A673 (cell line): ENCODE data around the gene DEPDC1. TPM values are rescaled to one million over a fixed set of nuclear protein-coding genes. Genes with fewer than 3 reads are reported as not detected.

Source experiments
- Bru-seq: library from RNA; stranded (reverse); fragments of 400-500 nt; gene quantifications from one replicate; lab custom pipeline; 2021; lab: Mats Ljungman, UMichigan
- BruChase-seq, 2 experiments: library from RNA; stranded (reverse); fragments of 400-500 nt; gene quantifications; one replicate each; lab custom pipeline; 2021; lab: Mats Ljungman, UMichigan
- BruUV-seq: library from RNA; stranded (reverse); fragments of 400-500 nt; replicated peaks from 2 replicates; lab custom pipeline; 2021; lab: Mats Ljungman, UMichigan
- CTCF ChIA-PET: fragments of 300-600 bp; sonication (Branson Sonifier 250); formaldehyde crosslinking; loops from one replicate; lab custom pipeline; 2022; ENCODE audit warnings: antibody characterized with exemption; lab: Charles Lee
- POLR2A ChIA-PET: fragments of 300-600 bp; sonication (Branson Sonifier 250); formaldehyde crosslinking; loops from one replicate; lab custom pipeline; 2022; ENCODE audit warnings: antibody characterized with exemption; ENCODE audit not compliant: low non-redundant PET; lab: Charles Lee
- DNase-seq: peaks from one replicate; pipeline ENCODE4 v3.0.0-alpha.2; 2015; ENCODE audit warnings: low spot score
- H3K27ac ChIP-seq: fragments of 200-600 bp; sonication (generic); 2 replicates; pipeline ENCODE4 v1.5.1; 2016; ENCODE audit warnings: mixed run types, low read depth, mild to moderate bottlenecking, mixed read lengths, antibody characterized with exemption, low read length; ENCODE audit not compliant: poor library complexity, severe bottlenecking
- H3K27me3 ChIP-seq: fragments of 200-600 bp; sonication (generic); replicated peaks from 2 replicates; pipeline ENCODE4 v1.6.1; 2017; ENCODE audit warnings: mixed run types, low read depth, mild to moderate bottlenecking, mixed read lengths, antibody characterized with exemption, low read length; ENCODE audit not compliant: insufficient read depth, poor library complexity
- H3K36me3 ChIP-seq: fragments of 200-600 bp; sonication (generic); 2 replicates; pipeline ENCODE4 v1.6.1; 2016; ENCODE audit warnings: mixed run types, mild to moderate bottlenecking, mixed read lengths, antibody characterized with exemption, low read length; ENCODE audit not compliant: insufficient read depth, poor library complexity, severe bottlenecking
- H3K4me1 ChIP-seq: fragments of 200-600 bp; sonication (generic); 2 replicates; pipeline ENCODE4 v1.6.1; 2017; ENCODE audit warnings: mixed run types, mild to moderate bottlenecking, mixed read lengths, antibody characterized with exemption, low read length; ENCODE audit not compliant: insufficient read depth, poor library complexity, severe bottlenecking
- H3K4me3 ChIP-seq: fragments of 200-600 bp; sonication (generic); 2 replicates; pipeline ENCODE4 v1.5.1; 2016; ENCODE audit warnings: low read depth, mixed run types, mild to moderate bottlenecking, mixed read lengths, low read length; ENCODE audit not compliant: poor library complexity, severe bottlenecking
- H3K9me3 ChIP-seq: fragments of 200-600 bp; sonication (generic); 2 replicates; pipeline ENCODE4 v1.6.1; 2016; ENCODE audit warnings: mixed run types, low read depth, mild to moderate bottlenecking, mixed read lengths, antibody characterized with exemption, low read length; ENCODE audit not compliant: poor library complexity, severe bottlenecking
- CTCF ChIP-seq: fragments of 300-800, 200-600 bp; sonication (generic); conservative IDR thresholded peaks from 2 replicates; pipeline ENCODE4 v1.5.1; 2017; ENCODE audit warnings: low read depth, mild to moderate bottlenecking, antibody characterized with exemption, low read length, moderate library complexity, mixed read lengths
- EZH2 ChIP-seq: fragments of 200-600 bp; sonication (generic); IDR thresholded peaks from 2 replicates; pipeline ENCODE4 v1.6.1; 2017; ENCODE audit warnings: borderline replicate concordance, low read depth, mild to moderate bottlenecking, mixed read lengths, antibody characterized with exemption, low read length; ENCODE audit not compliant: poor library complexity, severe bottlenecking
- intact Hi-C: fragments of 100-400 bp; cut with micrococcal nuclease; formaldehyde crosslinking; loops from one replicate; pipeline ENCODE4 v1.10.0; 2022; ENCODE audit not compliant: unreplicated experiment
- long read RNA-seq: library from polyadenylated mRNA; stranded (forward); transcript quantifications from one replicate; pipeline ENCODE4 v2.0.0, GENCODE V29; 2022
- total RNA-seq: library from RNA; stranded (reverse); gene quantifications from 2 replicates; pipeline ENCODE4 v1.2.3, GENCODE V29; 2021

DEPDC1 gene
- total RNA-seq: 70.3 and 71.5 TPM in 2 replicates
- Bru-seq, nascent RNA: percentile 93 among the genes with signal in this experiment
- BruChase-seq, experiment 1, labeled RNA remaining after a 2-hour chase: percentile 94 among the genes with signal in this experiment
- percentile 95 among the genes with signal in this experiment for BruChase-seq, experiment 2, labeled RNA remaining after a 6-hour chase
- long read RNA-seq, full-length matches to known transcripts: 99 of 132 reads
- long read RNA-seq, partial matches to known transcripts: 13 of 132 reads
- long read RNA-seq, other reads (novel, unspliced or antisense): 20 of 132 reads

DNA sequence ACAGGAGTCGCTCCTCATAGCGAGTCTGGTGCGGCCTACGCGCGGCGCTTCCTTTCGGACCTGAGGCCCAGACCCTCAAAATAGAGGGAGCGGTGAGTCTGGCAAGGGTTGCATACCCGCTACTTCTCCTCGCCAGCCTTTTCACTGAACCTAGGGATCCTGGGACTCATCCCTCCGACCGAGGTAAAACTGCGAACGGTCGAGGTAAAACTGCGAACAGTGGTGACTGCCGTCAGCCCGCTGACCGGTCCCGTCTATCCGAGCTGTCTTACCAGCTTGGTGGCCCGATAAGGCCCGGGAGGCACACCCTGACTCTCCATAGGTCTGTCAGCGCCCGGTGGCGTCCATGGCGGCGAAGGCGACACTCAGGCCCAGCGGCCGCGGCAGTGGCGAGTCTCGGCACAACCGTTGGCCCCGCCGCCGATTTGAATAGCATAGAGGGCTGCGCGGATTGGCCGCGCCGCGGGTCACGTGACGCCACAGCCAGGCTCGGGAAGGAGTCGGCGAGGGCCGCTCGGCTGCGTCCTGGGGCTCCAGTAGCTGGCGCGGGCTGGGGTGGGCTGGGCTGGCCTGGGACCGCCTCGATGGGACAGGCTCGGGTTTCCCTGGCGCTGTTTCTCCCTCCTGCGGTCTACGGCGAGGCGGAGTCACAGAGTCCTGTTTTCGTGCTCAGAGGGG lies at the start of gene DEPDC1:
TSS of gene DEPDC1 (minus strand) at position 403 of the 678 bp plus-strand sequence. CDS start at position 320, 83 bp downstream.
- H3K9me3 ChIP-seq: no peaks in the 10 kb centered on the region
- H3K4me1 ChIP-seq: peaks cover 16% of the 10 kb centered on the region
- H3K4me3 ChIP-seq: peak within 1 kb of the TSS; percentile 67
- peak within 1 kb of the TSS; percentile 91 for H3K27ac ChIP-seq
- H3K27me3 ChIP-seq: no peaks in the 10 kb centered on the region
- intact Hi-C loops: no loop called here
- TF ChIP-seq EZH2 (no peak), CTCF (peak; percentile 8; the same call in 1 of the 2 replicates)
- CTCF ChIA-PET: no interaction called here
- POLR2A ChIA-PET: interaction anchor here (0.7 kb wide), 1 partner anchor 20 kb away, joined by 6 read pairs; no protein-coding TSS in a partner anchor
- peaks cover 26% of the 10 kb centered on the region for H3K36me3 ChIP-seq
- BruUV-seq: TSS peak; percentile 48
- DNase-seq: peak; percentile 98

- no TSS peak for BruUV-seq
- Histone ChIP-seq H3K9me3 (no peaks in the 10 kb centered on the region), H3K27ac (no peak overlapping the region), H3K27me3 (no peaks in the 10 kb centered on the region), H3K4me3 (no peak overlapping the region), H3K36me3 (no peaks in the 10 kb centered on the region), H3K4me1 (no peaks in the 10 kb centered on the region)
- ChIA-PET POLR2A (no interaction called here), CTCF (no interaction called here)
- DNase-seq: no peak
- TF ChIP-seq EZH2 (no peak), CTCF (no peak)
- intact Hi-C loops: no loop called here
Observed at GRCh38 chr1:68544651-68545050, 47.8 kb upstream of the DEPDC1 start.

GRCh38 chr1:68542586-68542985 lies 45.7 kb upstream of the DEPDC1 start:
- Histone ChIP-seq H3K4me3 (no peak overlapping the region), H3K4me1 (no peaks in the 10 kb centered on the region), H3K9me3 (no peaks in the 10 kb centered on the region), H3K27me3 (no peaks in the 10 kb centered on the region), H3K36me3 (no peaks in the 10 kb centered on the region), H3K27ac (no peak overlapping the region)
- ChIA-PET POLR2A (no interaction called here), CTCF (no interaction called here)
- peak; percentile 12 for DNase-seq
- intact Hi-C loops: no loop called here
- no peak for TF ChIP-seq EZH2
- no peak for TF ChIP-seq CTCF
- BruUV-seq: no TSS peak
